AG04449 (cell line): ENCODE results near the gene HAUS8.

Experiments
- CTCF ChIA-PET: fragments of 350-600 bp; formaldehyde crosslinking; extraction: SDS; loops from one replicate; lab custom pipeline; 2021; ENCODE audit warnings: antibody characterized with exemption; lab: Yijun Ruan, JAX
- POLR2A ChIA-PET: fragments of 400-600, 350-600 bp; formaldehyde crosslinking; extraction: SDS; loops from one replicate; lab custom pipeline; 2020; ENCODE audit warnings: antibody characterized with exemption, inconsistent platforms; lab: Yijun Ruan, JAX
- DNase-seq: peaks from one replicate; pipeline ENCODE4 v3.0.0-alpha.2; 2010; ENCODE audit warnings: low read depth, low spot score
- H3K4me3 ChIP-seq: 2 replicates; pipeline ENCODE4 v1.5.1; 2011; ENCODE audit warnings: low read depth, mild to moderate bottlenecking, control low read depth, low read length
- TF ChIP-seq, protein P1 (sequence below): IDR thresholded peaks from one replicate; pipeline ENCODE4 v1.5.1; 2011; ENCODE audit warnings: mild to moderate bottlenecking, moderate library complexity, low read length, control low read depth, inconsistent platforms; ENCODE audit not compliant: insufficient read depth; ENCODE audit errors: missing control alignments

HAUS8 gene

DNA sequence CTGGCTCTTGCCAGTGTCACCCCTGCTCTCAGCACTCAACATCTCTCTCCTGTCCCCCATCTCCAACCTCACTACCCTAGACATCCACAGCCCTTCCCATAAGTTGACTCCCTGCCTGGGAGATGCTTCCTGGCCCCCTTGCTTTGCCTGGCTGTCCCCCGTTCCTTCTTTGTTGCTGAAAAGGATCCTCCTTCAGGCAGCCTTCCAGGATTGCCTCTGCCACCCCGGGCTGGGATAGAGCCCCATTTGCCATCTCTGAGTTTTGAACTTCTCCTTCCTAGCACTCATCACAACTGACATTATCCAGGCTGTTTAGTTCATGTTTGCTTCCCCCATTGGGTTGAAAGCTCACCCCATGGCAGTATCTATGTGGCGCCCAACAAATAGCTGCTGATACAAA, 68.7 kb downstream of the HAUS8 start:
- CTCF ChIA-PET: no interaction called here
- TF ChIP-seq, protein P1, sequence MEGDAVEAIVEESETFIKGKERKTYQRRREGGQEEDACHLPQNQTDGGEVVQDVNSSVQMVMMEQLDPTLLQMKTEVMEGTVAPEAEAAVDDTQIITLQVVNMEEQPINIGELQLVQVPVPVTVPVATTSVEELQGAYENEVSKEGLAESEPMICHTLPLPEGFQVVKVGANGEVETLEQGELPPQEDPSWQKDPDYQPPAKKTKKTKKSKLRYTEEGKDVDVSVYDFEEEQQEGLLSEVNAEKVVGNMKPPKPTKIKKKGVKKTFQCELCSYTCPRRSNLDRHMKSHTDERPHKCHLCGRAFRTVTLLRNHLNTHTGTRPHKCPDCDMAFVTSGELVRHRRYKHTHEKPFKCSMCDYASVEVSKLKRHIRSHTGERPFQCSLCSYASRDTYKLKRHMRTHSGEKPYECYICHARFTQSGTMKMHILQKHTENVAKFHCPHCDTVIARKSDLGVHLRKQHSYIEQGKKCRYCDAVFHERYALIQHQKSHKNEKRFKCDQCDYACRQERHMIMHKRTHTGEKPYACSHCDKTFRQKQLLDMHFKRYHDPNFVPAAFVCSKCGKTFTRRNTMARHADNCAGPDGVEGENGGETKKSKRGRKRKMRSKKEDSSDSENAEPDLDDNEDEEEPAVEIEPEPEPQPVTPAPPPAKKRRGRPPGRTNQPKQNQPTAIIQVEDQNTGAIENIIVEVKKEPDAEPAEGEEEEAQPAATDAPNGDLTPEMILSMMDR: no peak
- POLR2A ChIA-PET: no interaction called here
- no peak overlapping the region for H3K4me3 ChIP-seq
- no peak for DNase-seq

DNA sequence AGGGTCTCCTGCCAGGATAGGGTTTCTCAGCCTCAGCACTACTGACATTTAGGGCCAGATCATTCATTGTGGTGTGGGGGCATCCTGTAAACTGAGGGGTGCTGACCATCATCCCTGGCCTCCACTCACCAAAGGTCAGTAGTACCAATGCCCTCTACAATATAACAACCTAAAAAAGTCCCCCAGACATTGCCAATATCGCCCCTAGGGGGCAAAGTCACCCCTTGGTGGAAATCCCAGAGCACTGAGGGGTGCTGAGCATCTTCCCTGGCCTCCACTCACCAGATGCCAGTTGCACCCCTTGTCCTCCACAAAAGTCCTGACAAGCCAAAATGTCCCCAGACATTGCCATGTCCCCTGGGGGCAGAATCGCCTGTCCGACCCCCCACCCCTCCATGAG, 70.3 kb downstream of the HAUS8 start:
- TF ChIP-seq, protein P1: no peak
- no peak for DNase-seq
- ChIA-PET POLR2A (no interaction called here), CTCF (no interaction called here)
- H3K4me3 ChIP-seq: no peak overlapping the region

DNA sequence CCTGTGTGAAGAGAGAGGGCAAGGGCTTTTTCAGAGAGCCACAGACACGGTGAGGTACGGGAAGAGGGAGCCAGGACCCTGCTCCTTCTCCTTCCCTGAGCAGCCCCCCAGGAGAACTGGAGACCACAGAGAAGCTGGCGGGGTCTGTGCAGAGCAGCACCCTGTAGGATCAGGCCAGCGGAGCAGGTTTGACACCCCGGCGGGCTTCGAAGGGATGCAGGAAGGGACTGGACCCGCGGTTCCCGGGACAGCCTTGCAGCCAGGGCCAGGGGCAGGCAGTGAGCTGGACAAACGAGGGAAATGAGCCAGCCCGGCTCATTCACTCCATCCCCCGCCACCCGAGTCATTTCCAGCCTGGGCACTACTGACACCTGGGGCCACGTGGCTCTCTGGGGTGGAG, 70.9 kb downstream of the HAUS8 start:
- TF ChIP-seq, protein P1: no peak
- ChIA-PET CTCF (no interaction called here), POLR2A (no interaction called here)
- no peak overlapping the region for H3K4me3 ChIP-seq
- DNase-seq: no peak

DNA sequence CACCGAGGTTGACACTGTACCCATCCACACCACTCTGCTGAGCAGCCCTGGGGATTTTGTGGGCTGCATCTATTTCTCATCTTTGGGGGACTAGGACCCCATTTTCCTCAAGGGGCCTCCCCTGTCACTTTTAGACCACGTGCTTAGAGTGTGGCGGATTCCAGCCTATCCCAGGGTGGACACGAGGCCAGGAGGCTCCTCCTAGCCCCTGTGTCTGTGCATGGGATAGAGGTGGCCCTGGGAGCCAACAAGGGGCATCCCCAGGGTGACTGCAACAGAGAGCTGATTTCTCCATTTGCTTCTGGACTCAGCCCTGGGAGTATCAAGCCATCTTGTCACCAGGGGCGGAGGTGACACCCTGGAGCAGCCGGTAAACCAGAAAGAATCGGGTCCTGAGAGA, 72.8 kb downstream of the HAUS8 start:
- H3K4me3 ChIP-seq: no peak overlapping the region
- ChIA-PET POLR2A (no interaction called here), CTCF (no interaction called here)
- TF ChIP-seq, protein P1: no peak
- no peak for DNase-seq

DNA sequence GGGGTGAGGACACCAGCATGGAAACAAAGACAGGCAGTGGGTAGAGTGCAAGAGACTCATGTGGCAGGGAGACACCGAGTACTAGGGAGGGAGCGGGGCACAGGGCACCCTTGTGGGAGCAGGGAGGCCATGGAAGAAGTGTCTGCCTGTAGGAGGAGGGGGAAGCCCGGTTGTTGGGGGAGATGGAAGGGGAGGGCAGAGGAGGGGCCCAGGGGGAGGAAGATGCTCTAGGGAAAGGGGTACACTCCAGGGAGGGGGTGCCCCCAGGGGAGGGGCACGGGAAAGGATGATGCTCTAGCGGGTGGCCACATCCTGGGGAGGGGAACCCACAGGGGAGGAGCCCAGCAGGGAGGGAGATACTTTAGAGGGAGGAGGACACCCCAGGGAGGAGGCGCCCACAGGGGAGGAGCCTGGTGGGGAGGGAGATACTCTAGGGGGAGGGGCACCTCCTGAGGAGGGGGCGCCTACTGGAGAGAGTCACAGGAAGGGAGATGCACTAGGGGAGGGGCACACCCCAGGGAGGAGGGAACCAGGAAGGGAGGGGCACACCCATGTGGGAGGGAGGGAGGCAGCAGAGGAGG, 73.6 kb downstream of the HAUS8 start:
- TF ChIP-seq, protein P1: no peak
- H3K4me3 ChIP-seq: no peak overlapping the region
- DNase-seq: no peak
- ChIA-PET CTCF (no interaction called here), POLR2A (no interaction called here)
